CD4-positive, alpha-beta T cell treated with Interleukin-10 for 1 hour (primary cell): ENCODE results near the gene ABR.
"Not testable (repeated sequence)": the region's sequence is repeated elsewhere in the genome, so short reads cannot be mapped to it uniquely, and the experiment has no call there.

ENCODE experiments used
- DNase-seq: peaks from one replicate; pipeline ENCODE4 v3.0.0-alpha.2; 2020

ABR gene

GRCh38 chr17:1067282-1067956 lies 112.4 kb downstream of the ABR start:
- DNase-seq, result no peak

- not testable (repeated sequence) for DNase-seq
Measured at GRCh38 chr17:1065416-1065815, 114.4 kb downstream of the ABR start.

GRCh38 chr17:1060991-1061390 lies 118.8 kb downstream of the ABR start:
- no peak for DNase-seq

GRCh38 chr17:1059131-1059795 lies 120.5 kb downstream of the ABR start:
- no peak for DNase-seq

GRCh38 chr17:1058423-1059130 lies 121.2 kb downstream of the ABR start:
- peak; percentile 38 for DNase-seq

- DNase-seq, result no peak
Measured at GRCh38 chr17:1056761-1057160, 123.0 kb downstream of the ABR start.

- DNase-seq, result peak; percentile 38
Measured at GRCh38 chr17:1055751-1056645, 123.8 kb downstream of the ABR start.

- DNase-seq, result no peak
Measured at GRCh38 chr17:1055231-1055630, 124.5 kb downstream of the ABR start.

GRCh38 chr17:1054656-1055055 lies 125.1 kb downstream of the ABR start:
- no peak for DNase-seq

- no peak for DNase-seq
Measured at GRCh38 chr17:1053661-1054360, 126.0 kb downstream of the ABR start.

- DNase-seq, result no peak
Measured at GRCh38 chr17:1050996-1051925, 128.5 kb downstream of the ABR start.

GRCh38 chr17:1050246-1050995 lies 129.4 kb downstream of the ABR start:
- DNase-seq, result no peak

GRCh38 chr17:1049446-1050225 lies 130.1 kb downstream of the ABR start:
- no peak for DNase-seq

- DNase-seq, result not testable (repeated sequence)
Measured at GRCh38 chr17:1048516-1049115, 131.2 kb downstream of the ABR start.

GRCh38 chr17:1047879-1048470 lies 131.8 kb downstream of the ABR start:
- DNase-seq, result no peak

- no peak for DNase-seq
Measured at GRCh38 chr17:1047177-1047878, 132.5 kb downstream of the ABR start.

- DNase-seq, result no peak
Measured at GRCh38 chr17:1045456-1045855, 134.3 kb downstream of the ABR start.

GRCh38 chr17:1044387-1045009 lies 135.3 kb downstream of the ABR start:
- not testable (repeated sequence) for DNase-seq
